OCI-LY1 (cell line): ENCODE measurements around the gene BTBD18.

Source experiments
- EZH2 ChIP-seq: fragments of 200-600 bp; sonication (generic), shearing (Covaris generic); IDR thresholded peaks from 2 replicates; pipeline ENCODE4 v1.8.0; 2017; ENCODE audit warnings: borderline replicate concordance, mixed run types, mild to moderate bottlenecking, antibody characterized with exemption, low read length, moderate library complexity, mixed read lengths
- TF ChIP-seq, protein P1 (sequence below): fragments of 200-600 bp; sonication (generic), shearing (Covaris generic); IDR thresholded peaks from 2 replicates; pipeline ENCODE4 v1.5.1; 2017; ENCODE audit warnings: mild to moderate bottlenecking, antibody characterized with exemption, low read length, moderate library complexity, mixed read lengths

DNA sequence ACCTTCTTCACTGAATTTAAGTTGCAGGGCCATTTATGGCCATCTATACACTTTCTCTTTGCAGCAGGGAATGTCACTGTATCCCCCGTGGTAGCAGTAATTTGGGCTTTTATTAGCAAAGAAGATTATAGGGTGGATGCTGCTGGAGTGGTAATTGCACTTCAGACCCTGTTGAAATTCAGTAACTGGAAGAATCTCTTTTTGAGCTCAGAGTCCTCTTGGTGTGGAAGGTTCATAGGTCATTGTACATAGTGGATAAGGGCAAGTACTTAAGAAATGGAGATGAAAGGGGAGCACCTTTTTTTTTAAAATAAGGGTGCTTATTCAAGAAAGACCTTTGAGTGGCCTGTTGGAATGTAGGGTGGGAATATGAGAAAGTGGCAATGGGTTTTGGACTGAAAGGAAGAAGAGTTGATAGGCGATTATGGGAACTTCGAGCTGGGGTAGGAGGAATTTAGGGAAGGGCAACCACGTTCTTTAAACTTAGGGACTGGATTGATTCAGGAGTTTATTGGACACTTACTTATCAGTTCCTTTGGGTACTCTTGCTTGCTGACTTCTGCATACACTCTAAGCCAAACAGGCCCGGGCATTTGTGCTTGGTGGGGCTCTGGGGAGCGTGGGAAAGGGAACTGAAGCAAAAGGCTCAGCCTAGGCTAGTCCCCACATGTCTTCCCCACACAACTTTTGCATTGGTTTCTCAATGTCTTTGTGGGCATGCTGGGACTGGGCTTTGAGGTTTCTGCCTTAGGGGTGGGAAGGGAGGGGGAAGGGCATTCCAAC lies 36.5 kb upstream of the BTBD18 start:
- TF ChIP-seq, protein P1, sequence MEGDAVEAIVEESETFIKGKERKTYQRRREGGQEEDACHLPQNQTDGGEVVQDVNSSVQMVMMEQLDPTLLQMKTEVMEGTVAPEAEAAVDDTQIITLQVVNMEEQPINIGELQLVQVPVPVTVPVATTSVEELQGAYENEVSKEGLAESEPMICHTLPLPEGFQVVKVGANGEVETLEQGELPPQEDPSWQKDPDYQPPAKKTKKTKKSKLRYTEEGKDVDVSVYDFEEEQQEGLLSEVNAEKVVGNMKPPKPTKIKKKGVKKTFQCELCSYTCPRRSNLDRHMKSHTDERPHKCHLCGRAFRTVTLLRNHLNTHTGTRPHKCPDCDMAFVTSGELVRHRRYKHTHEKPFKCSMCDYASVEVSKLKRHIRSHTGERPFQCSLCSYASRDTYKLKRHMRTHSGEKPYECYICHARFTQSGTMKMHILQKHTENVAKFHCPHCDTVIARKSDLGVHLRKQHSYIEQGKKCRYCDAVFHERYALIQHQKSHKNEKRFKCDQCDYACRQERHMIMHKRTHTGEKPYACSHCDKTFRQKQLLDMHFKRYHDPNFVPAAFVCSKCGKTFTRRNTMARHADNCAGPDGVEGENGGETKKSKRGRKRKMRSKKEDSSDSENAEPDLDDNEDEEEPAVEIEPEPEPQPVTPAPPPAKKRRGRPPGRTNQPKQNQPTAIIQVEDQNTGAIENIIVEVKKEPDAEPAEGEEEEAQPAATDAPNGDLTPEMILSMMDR: no peak
- TF ChIP-seq EZH2: no peak
